Measurements from ENCODE around the gene NKX6-1. TPM values are rescaled to one million over a fixed set of nuclear protein-coding genes. Genes with fewer than 3 reads are reported as not detected.

Gene NKX6-1
- total RNA-seq, 1 donor from 2014 or later = 25.6 TPM

DNA sequence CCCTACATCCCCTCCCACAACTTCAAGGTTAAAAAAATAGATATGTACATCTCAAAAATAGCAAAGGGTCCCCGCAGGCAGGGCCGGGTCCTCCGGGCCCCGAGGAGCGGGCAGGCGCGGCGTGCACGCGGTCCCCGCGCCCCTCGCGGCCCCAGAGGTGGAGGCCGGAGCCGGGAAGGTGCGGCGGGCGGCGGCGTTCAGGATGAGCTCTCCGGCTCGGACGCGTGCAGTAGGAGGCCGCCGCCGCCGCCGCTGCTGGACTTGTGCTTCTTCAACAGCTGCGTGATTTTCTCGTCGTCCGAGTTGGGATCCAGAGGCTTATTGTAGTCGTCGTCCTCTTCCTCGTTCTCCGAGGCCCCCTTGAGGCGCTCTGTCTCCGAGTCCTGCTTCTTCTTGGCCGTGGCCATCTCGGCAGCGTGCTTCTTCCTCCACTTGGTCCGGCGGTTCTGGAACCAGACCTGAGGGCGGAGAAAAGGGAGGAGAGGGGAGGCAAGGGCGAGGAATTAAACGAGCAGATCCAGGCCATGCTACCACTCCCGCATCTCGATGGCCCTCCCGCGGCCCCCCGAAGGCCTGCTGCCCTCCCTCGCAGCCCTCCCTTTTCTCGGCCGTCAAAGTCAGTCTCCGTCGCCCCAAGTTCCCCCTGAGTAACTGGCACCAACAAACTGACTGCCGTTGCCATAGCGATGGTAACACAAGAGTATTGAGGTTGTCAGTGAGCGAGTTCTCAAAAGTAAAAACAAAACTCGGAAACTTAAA, 5.8 kb downstream of the NKX6-1 start:
- no peaks in the 10 kb centered on the region for H3K36me3 Mint-ChIP-seq (ENCODE audit: unreplicated experiment)
- H3K9me3 Mint-ChIP-seq (ENCODE audit: unreplicated experiment) = peaks cover 19% of the 10 kb centered on the region
- TF ChIP-seq CTCF (IDR thresholded peaks at IDR 0.05; ENCODE audit: partially characterized antibody, unreplicated experiment) = peak; percentile 12
- peak overlapping the region; percentile 83 for H3K4me3 Mint-ChIP-seq (ENCODE audit: unreplicated experiment)
- peaks cover 39% of the 10 kb centered on the region for H3K27me3 Mint-ChIP-seq (ENCODE audit: unreplicated experiment)
- H3K27ac Mint-ChIP-seq (ENCODE audit: unreplicated experiment) = peak overlapping the region; percentile 22
- peaks cover 17% of the 10 kb centered on the region for H3K4me1 Mint-ChIP-seq (ENCODE audit: low read depth, unreplicated experiment)
- peak; percentile 57 for DNase-seq

GRCh38 chr4:84492737-84493091, 6.4 kb downstream of the NKX6-1 start:
- DNase-seq = peak; percentile 37
- peaks cover 17% of the 10 kb centered on the region for H3K4me1 Mint-ChIP-seq (ENCODE audit: low read depth, unreplicated experiment)
- no peak overlapping the region for H3K27ac Mint-ChIP-seq (ENCODE audit: unreplicated experiment)
- H3K27me3 Mint-ChIP-seq (ENCODE audit: unreplicated experiment) = peaks cover 39% of the 10 kb centered on the region
- no peaks in the 10 kb centered on the region for H3K36me3 Mint-ChIP-seq (ENCODE audit: unreplicated experiment)
- H3K4me3 Mint-ChIP-seq (ENCODE audit: unreplicated experiment) = peak overlapping the region; percentile 83
- peaks cover 19% of the 10 kb centered on the region for H3K9me3 Mint-ChIP-seq (ENCODE audit: unreplicated experiment)
- TF ChIP-seq CTCF (IDR thresholded peaks at IDR 0.05; ENCODE audit: partially characterized antibody, unreplicated experiment) = no peak

GRCh38 chr4:84492290-84492689, 6.8 kb downstream of the NKX6-1 start:
- Mint-ChIP-seq H3K27ac (ENCODE audit: unreplicated experiment) (no peak overlapping the region), H3K9me3 (ENCODE audit: unreplicated experiment) (peaks cover 19% of the 10 kb centered on the region), H3K4me1 (ENCODE audit: low read depth, unreplicated experiment) (peaks cover 17% of the 10 kb centered on the region), H3K4me3 (ENCODE audit: unreplicated experiment) (peak overlapping the region; percentile 83), H3K36me3 (ENCODE audit: unreplicated experiment) (no peaks in the 10 kb centered on the region), H3K27me3 (ENCODE audit: unreplicated experiment) (peaks cover 39% of the 10 kb centered on the region)
- DNase-seq = no peak
- TF ChIP-seq CTCF (IDR thresholded peaks at IDR 0.05; ENCODE audit: partially characterized antibody, unreplicated experiment) = no peak

DNA sequence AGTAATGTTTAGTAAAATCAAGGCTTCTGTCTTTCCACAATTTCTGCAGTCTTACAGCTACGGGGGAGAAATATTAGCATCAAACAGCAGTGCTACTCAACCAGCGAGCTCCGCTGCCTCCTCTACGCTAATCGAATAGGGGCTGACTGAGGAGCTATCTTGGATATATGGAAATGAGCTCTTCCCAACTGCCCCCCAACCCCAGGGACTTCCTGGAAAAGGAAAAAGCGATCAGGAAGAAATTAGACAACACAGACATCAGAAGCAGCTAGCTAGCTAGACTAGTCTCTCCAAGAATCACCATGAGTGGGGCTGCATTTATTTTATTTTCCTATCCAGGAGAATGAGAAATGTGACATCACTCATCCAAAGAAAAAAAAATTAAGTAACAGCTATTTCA, 7.6 kb downstream of the NKX6-1 start:
- Mint-ChIP-seq H3K27ac (ENCODE audit: unreplicated experiment) (peak overlapping the region; percentile 7), H3K9me3 (ENCODE audit: unreplicated experiment) (peaks cover 19% of the 10 kb centered on the region), H3K36me3 (ENCODE audit: unreplicated experiment) (no peaks in the 10 kb centered on the region), H3K4me1 (ENCODE audit: low read depth, unreplicated experiment) (peaks cover 17% of the 10 kb centered on the region), H3K27me3 (ENCODE audit: unreplicated experiment) (peaks cover 34% of the 10 kb centered on the region), H3K4me3 (ENCODE audit: unreplicated experiment) (peak overlapping the region; percentile 37)
- no peak for DNase-seq
- TF ChIP-seq CTCF (IDR thresholded peaks at IDR 0.05; ENCODE audit: partially characterized antibody, unreplicated experiment) = no peak

DNA sequence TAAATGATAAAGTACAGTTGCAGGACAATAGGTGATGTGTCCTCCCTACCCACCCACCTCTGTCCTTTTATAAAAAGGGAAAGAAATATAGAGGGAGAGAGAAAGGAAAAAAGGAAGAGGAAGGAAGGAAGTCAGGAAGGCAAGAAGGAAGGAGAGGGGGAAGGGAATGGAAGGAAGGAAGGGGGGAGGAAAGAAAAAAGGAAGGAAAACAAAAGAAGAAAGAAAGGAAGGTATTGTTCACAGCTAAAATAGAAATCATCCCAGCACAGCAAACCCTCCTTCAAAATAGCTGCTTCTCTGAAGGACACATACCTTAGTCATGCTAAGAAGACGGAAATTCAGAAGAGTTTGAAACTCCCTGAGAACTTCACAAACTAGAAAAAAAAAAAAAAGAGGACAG, 8.4 kb downstream of the NKX6-1 start:
- Mint-ChIP-seq H3K36me3 (ENCODE audit: unreplicated experiment) (no peaks in the 10 kb centered on the region), H3K27ac (ENCODE audit: unreplicated experiment) (no peak overlapping the region)

More for the DNA sequence above, 8.4 kb downstream of the NKX6-1 start:
- TF ChIP-seq CTCF (IDR thresholded peaks at IDR 0.05; ENCODE audit: partially characterized antibody, unreplicated experiment) = no peak
- Mint-ChIP-seq H3K27me3 (ENCODE audit: unreplicated experiment) (peaks cover 29% of the 10 kb centered on the region), H3K4me1 (ENCODE audit: low read depth, unreplicated experiment) (peaks cover 17% of the 10 kb centered on the region), H3K4me3 (ENCODE audit: unreplicated experiment) (no peak overlapping the region), H3K9me3 (ENCODE audit: unreplicated experiment) (peaks cover 19% of the 10 kb centered on the region)
- DNase-seq = no peak

Measured in glutamatergic neuron (in vitro differentiated cells).